GM12878 (cell line): Measurements from ENCODE around the gene KCTD16.

Experiments used
- BHLHE40 ChIP-seq, 2 experiments: fragments of 450-650 bp in 1 of 2; IDR thresholded peaks; 2 replicates each; pipeline ENCODE4 v1.6.1; 2011 to 2017; ENCODE audit warnings: low read depth in 2 of 2, borderline replicate concordance in 1 of 2, improper control_type of control experiment in 1 of 2, low read length in 1 of 2, mild to moderate bottlenecking in 1 of 2
- EP300 ChIP-seq, 2 experiments: fragments of 150-350 bp in 1 of 2; IDR thresholded peaks; 2 replicates each; pipeline ENCODE4 v1.6.1; 2011 to 2012; ENCODE audit warnings: low read depth in 2 of 2, low read length in 2 of 2, borderline replicate concordance in 1 of 2, improper control_type of control experiment in 1 of 2, inconsistent platforms in 1 of 2; ENCODE audit not compliant: control insufficient read depth in 1 of 2
- MTA3 ChIP-seq: IDR thresholded peaks from 2 replicates; pipeline ENCODE4 v1.6.1; 2012; ENCODE audit warnings: low read length, inconsistent platforms, borderline replicate concordance
- MXI1 ChIP-seq: fragments of 150-350 bp; IDR thresholded peaks from 2 replicates; pipeline ENCODE4 v1.6.1; 2011; ENCODE audit warnings: low read depth, mild to moderate bottlenecking, inconsistent platforms, low read length, improper control_type of control experiment
- POLR2A ChIP-seq: IDR thresholded peaks from 2 replicates; pipeline ENCODE4 v1.6.1; 2011; ENCODE audit warnings: low read depth, mild to moderate bottlenecking, low read length
- POLR2AphosphoS5 ChIP-seq: IDR thresholded peaks from 2 replicates; pipeline ENCODE4 v1.6.1; 2011; ENCODE audit warnings: mild to moderate bottlenecking, low read length, inconsistent platforms
- SP1 ChIP-seq: IDR thresholded peaks from one replicate; pipeline ENCODE4 v1.6.1; 2011; ENCODE audit warnings: low read depth, low read length
- YY1 ChIP-seq: IDR thresholded peaks from 2 replicates; pipeline ENCODE4 v1.6.1; 2011; ENCODE audit warnings: low read depth, mild to moderate bottlenecking, low read length
- TF ChIP-seq, protein P1 (sequence below), 3 experiments: IDR thresholded peaks in 2 of 3; conservative IDR thresholded peaks in 1 of 3; 2 replicates each; pipeline ENCODE4 v1.5.1; 2011; ENCODE audit warnings: low read depth in 3 of 3, low read length in 3 of 3, mild to moderate bottlenecking in 3 of 3, control low read depth in 2 of 3, moderate library complexity in 2 of 3, inconsistent platforms in 1 of 3, mixed read lengths in 1 of 3; ENCODE audit not compliant: control insufficient read depth in 2 of 3, insufficient read depth in 1 of 3; ENCODE audit errors: extremely low read depth in 1 of 3
- TF ChIP-seq, protein P2 (sequence below): IDR thresholded peaks from 2 replicates; pipeline ENCODE4 v1.6.1; 2012; ENCODE audit warnings: mild to moderate bottlenecking, low read depth, low read length
- TF ChIP-seq, protein P3 (sequence below): IDR thresholded peaks from 2 replicates; pipeline ENCODE4 v1.6.1; 2011; ENCODE audit warnings: borderline replicate concordance, low read depth, mild to moderate bottlenecking, moderate library complexity, mixed read lengths, low read length; ENCODE audit not compliant: insufficient read depth; ENCODE audit errors: extremely low read length
- TF ChIP-seq, protein P4 (sequence below): fragments of 450-650 bp; formaldehyde crosslinking; IDR thresholded peaks from 2 replicates; pipeline ENCODE4 v1.4.0; 2022; ENCODE audit warnings: mild to moderate bottlenecking, moderate library complexity

DNA sequence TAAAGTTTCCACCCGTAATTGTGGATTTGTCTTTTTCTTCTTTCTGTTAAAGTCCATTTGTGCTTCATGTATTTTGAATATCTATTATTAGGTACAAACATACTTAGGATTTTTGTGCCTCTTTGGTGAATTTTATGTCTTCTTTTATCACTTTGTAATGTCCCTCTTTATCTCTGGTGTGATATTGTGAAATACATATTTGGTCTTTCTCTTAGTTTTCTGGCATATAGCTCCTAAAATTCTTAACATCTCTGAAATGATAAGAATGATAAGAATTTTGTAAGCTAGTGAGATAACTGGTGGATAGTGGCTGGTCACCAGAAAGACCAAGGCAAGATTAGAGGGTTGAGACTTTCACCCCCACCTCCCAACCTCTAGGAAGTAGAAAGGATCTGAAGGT lies 111.1 kb downstream of the KCTD16 start:
- TF ChIP-seq EP300 (IDR thresholded peaks at IDR 0.05; ENCODE audit: borderline replicate concordance in 1 of 2, control insufficient read depth in 1 of 2, low read depth in 2 of 2, low read length in 2 of 2) (no peak), POLR2A (no peak), SP1 (no peak), MTA3 (no peak), YY1 (no peak), BHLHE40 (IDR thresholded peaks at IDR 0.05; ENCODE audit: borderline replicate concordance in 1 of 2, low read depth in 2 of 2, low read length in 1 of 2) (no peak), MXI1 (no peak), POLR2AphosphoS5 (no peak)
- TF ChIP-seq, protein P1, sequence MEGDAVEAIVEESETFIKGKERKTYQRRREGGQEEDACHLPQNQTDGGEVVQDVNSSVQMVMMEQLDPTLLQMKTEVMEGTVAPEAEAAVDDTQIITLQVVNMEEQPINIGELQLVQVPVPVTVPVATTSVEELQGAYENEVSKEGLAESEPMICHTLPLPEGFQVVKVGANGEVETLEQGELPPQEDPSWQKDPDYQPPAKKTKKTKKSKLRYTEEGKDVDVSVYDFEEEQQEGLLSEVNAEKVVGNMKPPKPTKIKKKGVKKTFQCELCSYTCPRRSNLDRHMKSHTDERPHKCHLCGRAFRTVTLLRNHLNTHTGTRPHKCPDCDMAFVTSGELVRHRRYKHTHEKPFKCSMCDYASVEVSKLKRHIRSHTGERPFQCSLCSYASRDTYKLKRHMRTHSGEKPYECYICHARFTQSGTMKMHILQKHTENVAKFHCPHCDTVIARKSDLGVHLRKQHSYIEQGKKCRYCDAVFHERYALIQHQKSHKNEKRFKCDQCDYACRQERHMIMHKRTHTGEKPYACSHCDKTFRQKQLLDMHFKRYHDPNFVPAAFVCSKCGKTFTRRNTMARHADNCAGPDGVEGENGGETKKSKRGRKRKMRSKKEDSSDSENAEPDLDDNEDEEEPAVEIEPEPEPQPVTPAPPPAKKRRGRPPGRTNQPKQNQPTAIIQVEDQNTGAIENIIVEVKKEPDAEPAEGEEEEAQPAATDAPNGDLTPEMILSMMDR (IDR thresholded peaks at IDR 0.05 in 2 of 3, conservative IDR thresholded peaks at IDR 0.05 in 1 of 3; ENCODE audit: control insufficient read depth in 2 of 3, extremely low read depth in 1 of 3, insufficient read depth in 1 of 3, low read depth in 3 of 3, low read length in 3 of 3) = no peak
- TF ChIP-seq, protein P2, sequence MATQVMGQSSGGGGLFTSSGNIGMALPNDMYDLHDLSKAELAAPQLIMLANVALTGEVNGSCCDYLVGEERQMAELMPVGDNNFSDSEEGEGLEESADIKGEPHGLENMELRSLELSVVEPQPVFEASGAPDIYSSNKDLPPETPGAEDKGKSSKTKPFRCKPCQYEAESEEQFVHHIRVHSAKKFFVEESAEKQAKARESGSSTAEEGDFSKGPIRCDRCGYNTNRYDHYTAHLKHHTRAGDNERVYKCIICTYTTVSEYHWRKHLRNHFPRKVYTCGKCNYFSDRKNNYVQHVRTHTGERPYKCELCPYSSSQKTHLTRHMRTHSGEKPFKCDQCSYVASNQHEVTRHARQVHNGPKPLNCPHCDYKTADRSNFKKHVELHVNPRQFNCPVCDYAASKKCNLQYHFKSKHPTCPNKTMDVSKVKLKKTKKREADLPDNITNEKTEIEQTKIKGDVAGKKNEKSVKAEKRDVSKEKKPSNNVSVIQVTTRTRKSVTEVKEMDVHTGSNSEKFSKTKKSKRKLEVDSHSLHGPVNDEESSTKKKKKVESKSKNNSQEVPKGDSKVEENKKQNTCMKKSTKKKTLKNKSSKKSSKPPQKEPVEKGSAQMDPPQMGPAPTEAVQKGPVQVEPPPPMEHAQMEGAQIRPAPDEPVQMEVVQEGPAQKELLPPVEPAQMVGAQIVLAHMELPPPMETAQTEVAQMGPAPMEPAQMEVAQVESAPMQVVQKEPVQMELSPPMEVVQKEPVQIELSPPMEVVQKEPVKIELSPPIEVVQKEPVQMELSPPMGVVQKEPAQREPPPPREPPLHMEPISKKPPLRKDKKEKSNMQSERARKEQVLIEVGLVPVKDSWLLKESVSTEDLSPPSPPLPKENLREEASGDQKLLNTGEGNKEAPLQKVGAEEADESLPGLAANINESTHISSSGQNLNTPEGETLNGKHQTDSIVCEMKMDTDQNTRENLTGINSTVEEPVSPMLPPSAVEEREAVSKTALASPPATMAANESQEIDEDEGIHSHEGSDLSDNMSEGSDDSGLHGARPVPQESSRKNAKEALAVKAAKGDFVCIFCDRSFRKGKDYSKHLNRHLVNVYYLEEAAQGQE = no peak
- TF ChIP-seq, protein P3, sequence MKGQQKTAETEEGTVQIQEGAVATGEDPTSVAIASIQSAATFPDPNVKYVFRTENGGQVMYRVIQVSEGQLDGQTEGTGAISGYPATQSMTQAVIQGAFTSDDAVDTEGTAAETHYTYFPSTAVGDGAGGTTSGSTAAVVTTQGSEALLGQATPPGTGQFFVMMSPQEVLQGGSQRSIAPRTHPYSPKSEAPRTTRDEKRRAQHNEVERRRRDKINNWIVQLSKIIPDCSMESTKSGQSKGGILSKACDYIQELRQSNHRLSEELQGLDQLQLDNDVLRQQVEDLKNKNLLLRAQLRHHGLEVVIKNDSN = no peak
- TF ChIP-seq, protein P4, sequence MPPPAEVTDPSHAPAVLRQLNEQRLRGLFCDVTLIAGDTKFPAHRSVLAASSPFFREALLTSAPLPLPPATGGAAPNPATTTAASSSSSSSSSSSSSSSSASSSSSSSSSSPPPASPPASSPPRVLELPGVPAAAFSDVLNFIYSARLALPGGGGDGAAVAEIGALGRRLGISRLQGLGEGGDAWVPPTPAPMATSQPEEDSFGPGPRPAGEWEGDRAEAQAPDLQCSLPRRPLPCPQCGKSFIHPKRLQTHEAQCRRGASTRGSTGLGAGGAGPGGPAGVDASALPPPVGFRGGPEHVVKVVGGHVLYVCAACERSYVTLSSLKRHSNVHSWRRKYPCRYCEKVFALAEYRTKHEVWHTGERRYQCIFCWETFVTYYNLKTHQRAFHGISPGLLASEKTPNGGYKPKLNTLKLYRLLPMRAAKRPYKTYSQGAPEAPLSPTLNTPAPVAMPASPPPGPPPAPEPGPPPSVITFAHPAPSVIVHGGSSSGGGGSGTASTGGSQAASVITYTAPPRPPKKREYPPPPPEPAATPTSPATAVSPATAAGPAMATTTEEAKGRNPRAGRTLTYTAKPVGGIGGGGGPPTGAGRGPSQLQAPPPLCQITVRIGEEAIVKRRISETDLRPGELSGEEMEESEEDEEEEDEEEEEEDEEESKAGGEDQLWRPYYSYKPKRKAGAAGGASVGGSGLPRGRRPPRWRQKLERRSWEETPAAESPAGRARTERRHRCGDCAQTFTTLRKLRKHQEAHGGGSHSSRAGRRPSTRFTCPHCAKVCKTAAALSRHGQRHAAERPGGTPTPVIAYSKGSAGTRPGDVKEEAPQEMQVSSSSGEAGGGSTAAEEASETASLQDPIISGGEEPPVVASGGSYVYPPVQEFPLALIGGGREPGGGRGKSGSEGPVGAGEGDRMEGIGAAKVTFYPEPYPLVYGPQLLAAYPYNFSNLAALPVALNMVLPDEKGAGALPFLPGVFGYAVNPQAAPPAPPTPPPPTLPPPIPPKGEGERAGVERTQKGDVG (CRISPR knock-in tag) = no peak
